Kidney (tissue), 14 donors: ENCODE measurements around the gene ZNF441. TPM values are rescaled to one million over a fixed set of nuclear protein-coding genes. Genes with fewer than 3 reads are reported as not detected.
"Not testable (repeated sequence)": the region's sequence is repeated elsewhere in the genome, so short reads cannot be mapped to it uniquely, and the experiment has no call there.

Experiments
- DNase-seq, 5 donors: peaks; one replicate each; pipeline ENCODE4 v3.0.0-alpha.2; 2013 to 2020
- FAIRE-seq: peaks from 2 replicates; lab custom pipeline; 2012; peaks lifted over from hg19 to GRCh38; lab: Jason Lieb, UNC
- H3K27ac ChIP-seq, 2 donors: one replicate each; pipeline ENCODE4 v1.7.0; 2013; ENCODE audit warnings: low read depth in 2 of 2, low read length in 2 of 2, inconsistent platforms in 1 of 2
- H3K27me3 ChIP-seq: one replicate; pipeline ENCODE4 v1.7.1; 2013; ENCODE audit warnings: low read length, inconsistent platforms; ENCODE audit not compliant: control insufficient read depth, insufficient read depth
- H3K36me3 ChIP-seq, 3 donors: one replicate each; pipeline versions ENCODE4 v1.7.0 to v1.7.1; 2013; ENCODE audit warnings: low read length in 3 of 3, control low read depth in 1 of 3, inconsistent platforms in 1 of 3; ENCODE audit not compliant: insufficient read depth in 3 of 3, control insufficient read depth in 2 of 3
- H3K4me1 ChIP-seq, 3 donors: one replicate each; pipeline versions ENCODE4 v1.7.0 to v1.7.1; 2013; ENCODE audit warnings: low read length in 3 of 3, inconsistent platforms in 1 of 3, low read depth in 1 of 3; ENCODE audit not compliant: control insufficient read depth in 2 of 3, insufficient read depth in 2 of 3
- H3K4me3 ChIP-seq, 3 donors: one replicate each; pipeline versions ENCODE4 v1.7.0 to v1.8.1; 2013; ENCODE audit warnings: low read length in 3 of 3, control low read depth in 1 of 3, inconsistent platforms in 1 of 3
- H3K9ac ChIP-seq, 3 donors: one replicate each; pipeline versions ENCODE4 v1.7.0 to v1.7.1; 2013; ENCODE audit warnings: low read length in 3 of 3, control low read depth in 1 of 3, inconsistent platforms in 1 of 3
- H3K9me3 ChIP-seq, 3 donors: one replicate each; pipeline versions ENCODE4 v1.7.0 to v1.7.1; 2013; ENCODE audit warnings: low read length in 3 of 3, control low read depth in 1 of 3, inconsistent platforms in 1 of 3; ENCODE audit not compliant: control insufficient read depth in 2 of 3, insufficient read depth in 1 of 3
- CTCF ChIP-seq: IDR thresholded peaks from 3 replicates; pipeline ENCODE4 v1.5.1; 2012; ENCODE audit warnings: mild to moderate bottlenecking, moderate library complexity, borderline replicate concordance; ENCODE audit not compliant: insufficient read depth; ENCODE audit errors: extremely low read depth
- intact Hi-C: fragments of 100-400 bp; cut with DNase I; formaldehyde crosslinking; loops from one replicate; pipeline ENCODE4 v1.11.1; 2022
- polyA plus RNA-seq: library from polyadenylated mRNA; stranded (reverse); fragments of 350-450 nt; fragmentation: Illumina TruSeq; extraction: RNeasy Lipid Tissue Mini Kit (QIAGEN cat#74804); gene quantifications from one replicate; pipeline ENCODE4 v1.2.3, GENCODE V29; 2014; ENCODE audit warnings: low read depth, low replicate concordance; ENCODE audit not compliant: insufficient read depth
- total RNA-seq: library from RNA; stranded (reverse); fragmentation: NEBNext Ultra II Directional; extraction: Animal tissue kit (Norgen Biotek cat#: 25700); gene quantifications from one replicate; pipeline ENCODE4 v1.2.1, GENCODE V29; 2021
- donor health status: control.
- donor health status: control.
- donor health status: control.
- donor health status: control.
- donor health status: control.
- donor health status: DM: yes; HTN: yes; CAD: no.
- donor health status: Normal renal cell carcinoma (clear cell type).

The ZNF441 gene
- total and polyA plus RNA-seq, 2 donors from 2014 or later = 4.4 to 19.3 TPM

GRCh38 chr19:11821474-11822109 is 54.8 kb downstream of the ZNF441 start:
- H3K9ac ChIP-seq = no peak overlapping the region
- no peak overlapping the region for H3K4me3 ChIP-seq
- no peaks in the 10 kb centered on the region for H3K27me3 ChIP-seq
- H3K36me3 ChIP-seq = no peaks in the 10 kb centered on the region
- no peak for TF ChIP-seq CTCF
- intact Hi-C loops = no loop called here
- FAIRE-seq (no peak), DNase-seq (no peak)
- no peak overlapping the region for H3K27ac ChIP-seq
- H3K9me3 ChIP-seq = no peaks in the 10 kb centered on the region
- H3K4me1 ChIP-seq = no peaks in the 10 kb centered on the region

GRCh38 chr19:11828957-11829876 is 62.4 kb downstream of the ZNF441 start:
- FAIRE-seq, H3K27me3 ChIP-seq, H3K27ac ChIP-seq, H3K9ac ChIP-seq, H3K4me3 ChIP-seq, H3K4me1 ChIP-seq, DNase-seq, intact Hi-C loops: not testable (repeated sequence)
- H3K36me3 ChIP-seq = peaks cover 10 to 23% (median 16%) of the 10 kb centered on the region in 3 donors
- peaks cover 1 to 31% (median 17%) of the 10 kb centered on the region in 3 donors for H3K9me3 ChIP-seq

GRCh38 chr19:11832253-11832912 is 65.6 kb downstream of the ZNF441 start:
- Histone ChIP-seq H3K4me1 (no peaks in the 10 kb centered on the region), H3K36me3 (peaks cover 10 to 23% (median 16%) of the 10 kb centered on the region in 3 donors), H3K27ac (no peak overlapping the region), H3K27me3 (no peaks in the 10 kb centered on the region), H3K9ac (no peak overlapping the region), H3K4me3 (no peak overlapping the region), H3K9me3 (peaks cover 1 to 31% (median 17%) of the 10 kb centered on the region in 3 donors)
- DNase-seq (no peak), FAIRE-seq (no peak)
- intact Hi-C loops = no loop called here
- TF ChIP-seq CTCF = no peak
